ENCODE measurements around the gene CORO2B.

CORO2B gene

DNA sequence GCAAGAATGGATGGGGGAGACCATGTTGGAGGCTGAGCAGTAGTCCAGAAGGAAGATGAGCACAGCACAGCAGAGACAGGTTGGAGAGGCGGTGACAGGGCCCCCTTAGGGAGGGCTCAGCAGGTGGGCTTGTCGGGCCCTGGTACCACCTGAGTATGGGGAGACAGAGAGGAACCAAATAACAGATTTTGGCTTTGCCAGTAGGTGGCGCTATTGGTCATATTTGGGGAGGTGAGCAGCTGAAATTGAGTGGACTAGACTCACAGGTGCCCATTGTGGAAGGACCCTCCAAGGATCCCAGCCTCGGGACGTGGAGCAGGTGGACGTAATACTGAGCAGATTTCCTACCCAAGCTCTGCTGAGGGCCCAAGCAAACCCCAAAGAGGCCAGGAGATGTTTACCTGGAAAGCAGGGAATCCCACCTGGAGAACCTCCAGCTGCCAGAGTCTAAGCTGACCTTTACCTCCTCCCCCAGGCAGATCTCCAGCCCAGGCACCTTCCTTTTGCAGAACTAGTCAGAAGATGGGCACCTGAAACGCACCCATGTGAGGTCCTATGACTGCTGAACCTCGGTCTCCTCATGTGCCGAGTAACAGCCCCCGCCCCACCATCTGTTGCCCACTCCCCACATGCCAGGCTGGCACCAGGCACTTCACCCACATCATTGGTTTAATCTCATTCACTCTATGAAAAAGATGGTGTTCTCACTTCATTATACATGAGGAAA is 24.6 kb upstream of the CORO2B start:
- peak; percentile 36 for DNase-seq (ENCODE audit: low read depth)

DNA sequence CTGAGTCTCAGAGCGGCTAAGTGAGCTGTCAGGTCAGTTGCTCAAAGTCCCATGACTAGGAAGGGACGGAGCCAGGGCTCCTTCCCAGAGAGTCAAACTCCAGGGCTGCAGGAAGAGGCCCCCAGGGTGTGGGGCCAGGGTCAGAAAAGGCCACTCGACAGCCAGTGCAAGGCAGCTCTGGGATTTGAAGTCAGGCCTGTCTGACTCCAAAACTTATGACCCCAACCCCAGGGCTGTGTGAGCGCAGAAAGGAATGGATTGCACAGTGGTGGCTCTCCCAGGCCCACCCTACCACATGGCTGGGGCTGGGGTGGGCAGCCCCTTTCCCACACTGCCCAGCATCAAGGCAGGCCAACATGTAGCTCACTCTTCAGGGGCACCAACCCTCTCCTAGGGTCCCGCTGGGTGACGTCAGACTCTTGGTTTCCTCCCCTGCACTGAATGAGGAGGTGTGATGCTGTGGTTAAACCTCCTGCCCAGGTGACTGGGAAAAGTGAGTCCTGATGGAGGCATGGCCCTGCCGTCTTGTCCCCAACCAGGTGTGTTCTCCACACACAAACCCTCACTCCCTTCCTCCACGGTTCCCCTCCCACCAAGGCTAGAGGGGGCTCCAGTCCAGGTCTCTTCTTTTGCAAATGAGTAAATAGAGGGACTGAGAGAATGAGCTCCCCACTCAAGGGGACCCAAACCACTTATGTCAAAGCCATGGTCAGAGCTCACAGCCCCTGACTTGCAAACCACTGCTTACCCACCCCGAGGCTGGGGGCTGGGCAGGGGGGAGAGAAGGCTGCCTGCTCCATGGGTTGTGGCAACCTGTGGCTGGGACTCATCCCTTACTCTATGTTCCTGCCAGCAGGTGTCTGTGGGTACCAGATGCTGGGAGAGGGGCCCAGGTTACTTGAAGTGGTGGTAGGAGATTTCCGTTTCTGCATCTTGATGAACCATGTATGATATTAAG is 23.8 kb upstream of the CORO2B start:
- no peak for DNase-seq (ENCODE audit: low read depth)

DNA sequence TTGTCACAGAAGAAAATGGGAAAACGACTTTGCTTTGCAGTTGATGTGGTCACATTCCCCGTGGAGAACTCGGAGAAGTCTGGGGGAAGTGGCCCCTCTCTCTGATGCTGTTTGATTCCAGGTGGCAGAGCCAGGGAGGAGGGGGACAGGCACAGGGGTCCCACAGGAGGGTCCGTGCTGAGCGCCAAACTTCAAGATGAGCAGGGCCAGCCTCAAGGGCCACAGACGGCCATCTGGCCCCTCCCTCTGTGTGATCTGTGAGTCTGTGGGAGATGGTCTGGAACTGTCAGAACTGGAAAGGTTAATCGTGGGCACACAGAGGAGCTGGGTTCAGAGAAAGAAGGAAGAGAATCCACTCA is 23.1 kb upstream of the CORO2B start:
- DNase-seq (ENCODE audit: low read depth), result no peak

DNA sequence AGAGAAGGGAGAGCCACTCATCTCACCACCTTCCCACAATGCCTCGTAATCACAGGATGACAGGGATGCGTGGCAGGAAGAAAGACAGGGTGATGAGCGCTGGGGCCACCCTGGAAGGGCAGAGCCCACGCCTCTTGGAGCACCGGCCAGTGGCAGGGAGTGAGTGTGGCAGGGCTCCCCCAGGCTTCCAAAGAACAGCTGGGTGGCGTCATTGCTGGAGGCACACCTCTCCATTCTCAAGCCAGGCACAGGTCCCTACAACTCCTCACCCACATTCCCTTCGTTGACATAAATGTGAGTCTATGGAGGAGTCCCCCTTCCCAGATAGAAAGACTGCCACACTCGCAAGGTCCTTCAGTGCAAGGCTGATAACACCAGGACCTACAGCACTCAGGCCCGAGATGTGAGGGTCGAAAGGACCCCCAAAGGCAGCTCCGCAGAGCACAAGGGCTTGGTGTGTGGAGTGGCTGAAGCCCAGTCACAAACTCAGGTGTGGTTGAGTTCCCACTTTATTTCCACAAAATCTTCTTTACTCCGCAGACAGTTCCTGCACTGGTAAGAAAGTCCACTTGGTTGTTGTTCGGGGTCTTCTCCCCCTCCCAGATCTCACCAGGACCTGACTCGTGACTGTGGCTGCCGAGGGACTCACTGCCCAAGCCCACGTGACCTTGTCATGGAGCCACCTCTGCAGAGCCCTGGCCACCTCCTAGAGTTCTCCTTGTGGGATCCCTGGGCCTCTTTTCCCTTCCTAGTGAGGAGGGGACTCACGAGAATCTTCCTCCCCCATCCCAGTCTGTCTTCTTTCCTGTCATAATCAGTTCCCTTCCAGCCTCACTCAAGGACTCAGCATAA is 22.4 kb upstream of the CORO2B start:
- DNase-seq (ENCODE audit: low read depth), result no peak

DNA sequence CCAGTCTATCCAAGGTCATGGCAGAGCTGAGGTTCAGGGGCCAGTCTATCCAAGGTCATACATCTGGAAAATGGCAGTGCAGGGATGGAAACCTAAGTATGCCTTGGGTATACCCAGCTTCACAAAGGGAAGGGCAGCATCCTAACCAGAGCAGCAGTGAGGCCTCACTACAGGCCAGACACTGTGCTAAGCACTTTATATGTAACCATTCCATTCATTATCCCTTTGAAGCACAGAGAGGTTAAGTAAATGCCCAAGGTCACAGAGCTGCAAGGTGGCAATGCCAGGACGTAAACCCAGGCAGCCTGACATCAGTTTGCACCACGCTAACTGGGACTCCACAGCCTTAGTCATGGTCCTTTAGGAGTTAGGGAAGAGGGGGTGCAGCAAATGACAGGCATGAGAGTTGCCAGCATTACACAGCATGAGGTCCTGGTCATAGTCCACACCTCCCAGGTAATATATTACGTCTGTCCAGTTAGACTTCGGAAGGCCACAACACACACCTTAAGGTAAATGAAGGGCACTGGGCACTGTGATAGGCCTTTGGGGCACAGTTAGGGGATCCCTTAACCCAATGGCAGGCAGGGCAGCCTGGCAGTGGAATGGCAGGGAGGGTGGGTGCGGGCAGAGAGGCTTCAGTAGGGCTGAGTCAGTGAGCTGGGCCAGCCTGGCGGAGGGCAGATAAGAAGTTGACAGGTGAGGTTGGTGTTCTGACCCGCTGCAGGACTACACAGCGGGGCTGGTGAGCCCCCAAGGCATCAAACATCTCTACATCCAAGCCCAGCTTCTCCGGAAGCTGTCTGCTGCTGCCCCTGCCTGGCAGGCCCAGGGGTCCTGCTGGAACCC is 21.1 kb upstream of the CORO2B start:
- DNase-seq (ENCODE audit: low read depth), result no peak

GRCh38 chr15:68558318-68559305 is 20.2 kb upstream of the CORO2B start:
- no peak for DNase-seq (ENCODE audit: low read depth)

DNA sequence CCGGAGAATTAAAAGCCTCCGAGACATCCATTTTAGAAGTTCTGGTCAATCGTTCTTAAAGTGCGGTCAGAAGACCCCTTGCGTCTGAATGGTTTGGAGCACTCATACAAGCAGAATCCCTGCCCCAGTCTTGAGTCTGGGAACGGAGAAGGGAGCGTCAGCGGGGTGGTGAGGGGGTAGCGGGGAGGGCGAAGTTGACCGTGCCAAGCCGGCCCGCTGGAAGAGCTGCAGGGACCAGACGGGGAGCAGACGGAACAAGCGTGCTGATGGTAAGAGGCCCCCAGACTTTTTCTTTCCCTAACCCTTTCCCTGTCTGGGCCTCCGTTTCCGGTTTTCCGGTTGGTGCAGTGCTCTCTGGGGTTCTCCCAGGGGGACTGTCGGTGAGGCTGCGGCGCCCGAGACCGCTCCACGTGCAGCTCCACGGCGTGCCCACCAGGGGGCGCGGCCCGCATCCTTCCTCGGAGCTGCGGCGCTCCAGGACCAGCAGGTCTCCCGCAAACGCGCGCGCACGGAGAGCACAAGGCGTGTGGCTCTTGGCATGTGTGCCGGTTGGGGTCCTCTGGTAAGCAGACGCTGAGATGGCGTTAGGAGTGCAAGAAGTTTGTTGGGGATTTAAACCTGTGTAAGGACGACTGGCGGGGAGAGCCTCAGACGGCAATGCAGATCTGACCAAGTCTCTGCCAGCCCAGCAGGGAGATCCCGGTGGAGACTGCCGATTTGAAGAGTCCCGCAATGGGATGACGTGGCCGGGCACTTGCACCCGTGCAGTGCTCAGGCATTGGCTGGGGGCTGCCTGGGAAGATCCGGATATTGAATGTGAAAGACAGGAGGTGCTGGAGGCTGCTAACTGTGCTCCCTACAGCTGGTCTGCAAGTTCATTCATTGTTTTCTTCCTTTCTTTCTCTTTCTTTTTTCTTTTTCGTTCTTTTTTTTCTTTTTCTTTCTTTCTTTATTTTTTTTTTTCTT is 19.2 kb upstream of the CORO2B start:
- peak; percentile 42 for DNase-seq (ENCODE audit: low read depth)

- no peak for DNase-seq (ENCODE audit: low read depth)
Measured at GRCh38 chr15:68560501-68561113, 18.2 kb upstream of the CORO2B start.

DNA sequence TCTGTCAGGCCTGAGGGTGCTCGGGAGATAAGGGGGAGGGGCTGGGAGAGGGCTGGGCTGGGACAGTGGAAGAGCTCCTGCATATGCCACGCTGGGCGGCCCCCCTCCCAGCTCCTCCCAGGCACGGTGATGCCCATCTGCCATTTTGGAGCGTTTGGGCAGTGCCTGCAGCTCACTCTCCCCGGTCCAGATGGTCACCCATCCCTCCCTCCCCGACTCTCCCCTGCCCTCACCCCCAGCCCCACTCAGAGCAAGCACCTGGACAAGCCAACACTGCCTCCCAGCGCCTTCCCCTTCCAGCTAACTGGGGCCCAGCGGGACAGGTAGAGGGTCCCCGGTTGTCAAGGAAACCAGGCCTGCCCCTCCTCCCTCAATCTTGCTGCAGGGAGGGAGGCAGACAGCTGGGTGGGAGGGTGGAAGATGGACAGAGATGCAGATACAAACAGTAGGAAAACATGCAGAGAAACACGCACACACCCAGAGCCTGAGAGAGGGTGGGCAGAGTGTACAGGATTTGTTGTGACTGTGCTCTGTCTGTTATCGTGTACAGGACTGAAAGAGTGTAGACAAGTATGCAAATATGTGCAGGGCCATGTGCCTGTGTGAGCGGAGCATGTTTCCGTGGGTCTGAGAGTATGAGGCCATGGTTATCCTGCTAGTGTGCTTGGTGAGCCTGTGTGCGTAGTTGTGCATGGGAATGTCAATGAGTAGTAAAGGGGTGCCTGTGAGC is 17.5 kb upstream of the CORO2B start:
- no peak for DNase-seq (ENCODE audit: low read depth)

- no peak for DNase-seq (ENCODE audit: low read depth)
Measured at GRCh38 chr15:68561901-68562300, 16.9 kb upstream of the CORO2B start.

DNA sequence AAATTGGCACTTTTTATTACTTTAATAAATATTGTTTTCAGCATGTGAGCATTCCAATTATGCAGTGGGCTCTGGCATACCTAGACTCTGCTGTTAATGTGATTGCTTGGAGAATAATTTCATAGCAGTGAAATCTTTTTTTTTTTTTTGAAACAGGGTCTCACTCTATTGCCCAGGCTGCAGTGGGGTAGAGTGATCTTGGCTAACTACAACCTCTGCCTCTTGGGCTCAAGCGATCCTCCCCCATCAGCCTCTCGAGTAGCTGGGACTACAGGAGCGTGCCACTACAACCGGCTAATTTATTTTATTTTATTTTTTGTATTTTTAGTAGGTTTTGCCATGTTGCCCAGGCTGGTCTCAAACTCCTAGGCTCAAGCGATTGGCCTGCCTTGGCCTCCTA is 14.6 kb upstream of the CORO2B start:
- DNase-seq (ENCODE audit: low read depth), result no peak

- DNase-seq (ENCODE audit: low read depth), result no peak
Measured at GRCh38 chr15:68565234-68565633, 13.6 kb upstream of the CORO2B start.

GRCh38 chr15:68565726-68566125 is 13.1 kb upstream of the CORO2B start:
- no peak for DNase-seq (ENCODE audit: low read depth)

DNA sequence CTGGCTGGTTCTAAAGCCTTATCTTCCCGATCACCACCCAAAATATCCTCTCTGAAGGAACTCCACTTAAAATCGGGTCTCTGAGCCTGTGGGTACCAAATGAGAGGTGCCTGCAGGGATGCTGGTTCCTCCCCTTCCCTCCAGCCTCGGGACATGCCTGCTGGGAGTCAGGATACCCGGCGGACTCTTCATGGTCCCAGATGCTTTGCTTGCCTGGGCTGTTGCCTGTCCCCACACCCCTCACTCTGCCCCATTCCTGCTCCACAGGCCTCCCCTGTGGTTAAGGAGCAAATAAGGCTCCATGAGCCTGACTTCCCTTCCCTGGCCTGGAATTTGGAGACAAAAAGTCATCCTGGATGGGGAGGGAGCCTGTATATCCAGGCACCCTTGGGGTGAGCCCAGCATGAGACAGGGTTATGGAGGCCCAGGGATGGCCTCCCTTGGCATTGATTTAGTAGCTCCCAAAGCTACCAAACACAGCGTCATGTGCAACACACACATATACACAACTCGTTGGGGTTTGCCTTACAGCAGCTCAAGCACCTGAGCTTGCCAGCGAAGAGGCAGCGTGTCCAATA is 12.3 kb upstream of the CORO2B start:
- no peak for DNase-seq (ENCODE audit: low read depth)

- DNase-seq (ENCODE audit: low read depth), result no peak
Measured at GRCh38 chr15:68567345-68567744, 11.4 kb upstream of the CORO2B start.

DNA sequence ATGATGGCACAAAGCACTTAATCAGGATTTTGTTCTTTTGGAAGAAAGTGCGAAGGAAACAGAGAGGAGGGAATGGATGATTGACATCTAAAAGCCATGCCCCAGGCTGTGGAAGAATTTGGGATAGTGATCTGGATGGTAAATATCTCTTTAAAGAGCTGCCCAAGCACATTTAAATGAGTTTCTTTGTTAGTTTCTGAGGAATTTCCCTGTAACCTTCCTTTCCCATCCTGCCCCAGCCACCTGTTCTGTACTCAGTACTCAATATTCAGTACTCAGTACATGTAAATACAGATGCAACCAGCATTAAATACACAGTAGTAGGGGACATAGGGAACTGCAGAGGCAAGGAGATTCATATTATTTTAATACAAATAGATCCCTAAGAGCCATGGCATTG is 7.8 kb upstream of the CORO2B start:
- no peak for DNase-seq (ENCODE audit: low read depth)

DNA sequence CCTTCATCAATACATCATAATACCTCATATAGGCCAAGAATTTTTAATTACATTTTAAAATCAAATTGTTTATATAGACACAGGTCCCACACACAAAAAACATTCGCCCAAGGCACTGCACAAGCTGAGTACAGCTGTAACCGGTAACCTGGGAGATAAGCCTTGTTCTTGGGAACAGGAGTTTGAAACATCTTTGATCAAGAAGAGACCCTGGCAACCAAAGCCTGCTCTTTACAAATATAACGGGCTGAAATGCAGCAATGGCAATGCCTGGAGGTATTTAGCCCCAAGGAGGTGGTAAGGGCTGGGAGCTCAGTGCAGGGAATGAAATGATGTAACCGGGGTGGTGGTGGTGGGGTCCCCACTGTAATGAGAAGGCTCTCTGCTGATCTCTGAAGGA is 7.2 kb upstream of the CORO2B start:
- no peak for DNase-seq (ENCODE audit: low read depth)

DNA sequence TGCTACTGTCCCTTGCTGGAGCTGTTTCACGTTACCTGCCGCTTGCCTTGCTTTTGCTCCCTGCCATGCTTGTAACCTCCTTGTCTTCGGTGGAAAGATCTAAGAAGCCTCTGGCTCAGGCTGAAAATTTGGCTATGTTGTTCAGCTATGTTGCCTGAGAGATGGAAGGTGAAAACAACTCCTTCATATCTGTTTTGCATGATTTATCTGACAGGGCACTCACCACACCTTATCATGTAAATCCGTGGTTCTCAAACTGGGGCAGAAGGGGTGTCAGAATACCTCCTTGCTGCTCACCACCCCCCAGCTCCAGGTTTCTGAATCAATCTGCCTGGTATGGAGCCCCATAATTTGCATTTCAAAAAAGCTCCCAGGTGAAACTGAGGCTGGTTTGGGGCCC is 6.5 kb upstream of the CORO2B start:
- no peak for DNase-seq (ENCODE audit: low read depth)

All from stimulated activated CD8-positive, alpha-beta memory T cell treated with anti-CD3 and anti-CD28 coated beads, Interleukin-12 subunit alpha, Interleukin-12 subunit beta, amount 100 ng/mL, for 1 hour (primary cell).